Activated T-cell treated with anti-CD3 and anti-CD28 coated beads for 1 hour (primary cell): ENCODE data around the gene SGMS1.

ENCODE experiments used
- DNase-seq: peaks from one replicate; pipeline ENCODE4 v3.0.0-alpha.2; 2020; ENCODE audit warnings: low read depth

The SGMS1 gene

GRCh38 chr10:50397312-50398140 lies 226.2 kb downstream of the SGMS1 start:
- DNase-seq: no peak

- no peak for DNase-seq
These were observed 227.1 kb downstream of the SGMS1 start for GRCh38 chr10:50396491-50397311.

DNA sequence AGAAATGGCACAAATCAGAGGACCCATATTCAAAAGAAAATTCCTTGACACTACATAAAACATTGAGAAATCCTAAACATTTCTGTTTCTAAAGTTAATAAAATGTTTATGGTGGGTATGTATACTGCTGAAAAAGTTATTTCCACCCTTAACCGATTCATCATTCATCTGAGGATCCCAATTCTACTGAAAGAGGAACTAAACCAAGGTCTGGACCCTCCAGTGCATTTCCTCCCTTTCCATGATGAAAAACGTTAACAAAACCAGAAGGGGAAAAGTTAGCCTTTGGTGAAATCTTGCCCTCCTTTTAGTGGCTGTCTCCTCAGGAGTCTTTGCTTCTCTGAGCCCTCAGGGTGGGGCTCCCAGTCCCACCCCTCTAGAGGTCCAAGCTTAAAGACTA lies 227.9 kb downstream of the SGMS1 start:
- no peak for DNase-seq

GRCh38 chr10:50395271-50395670 lies 228.5 kb downstream of the SGMS1 start:
- DNase-seq: no peak

GRCh38 chr10:50394832-50395231 lies 228.9 kb downstream of the SGMS1 start:
- DNase-seq: no peak

GRCh38 chr10:50393784-50394467 lies 229.8 kb downstream of the SGMS1 start:
- DNase-seq: no peak

DNA sequence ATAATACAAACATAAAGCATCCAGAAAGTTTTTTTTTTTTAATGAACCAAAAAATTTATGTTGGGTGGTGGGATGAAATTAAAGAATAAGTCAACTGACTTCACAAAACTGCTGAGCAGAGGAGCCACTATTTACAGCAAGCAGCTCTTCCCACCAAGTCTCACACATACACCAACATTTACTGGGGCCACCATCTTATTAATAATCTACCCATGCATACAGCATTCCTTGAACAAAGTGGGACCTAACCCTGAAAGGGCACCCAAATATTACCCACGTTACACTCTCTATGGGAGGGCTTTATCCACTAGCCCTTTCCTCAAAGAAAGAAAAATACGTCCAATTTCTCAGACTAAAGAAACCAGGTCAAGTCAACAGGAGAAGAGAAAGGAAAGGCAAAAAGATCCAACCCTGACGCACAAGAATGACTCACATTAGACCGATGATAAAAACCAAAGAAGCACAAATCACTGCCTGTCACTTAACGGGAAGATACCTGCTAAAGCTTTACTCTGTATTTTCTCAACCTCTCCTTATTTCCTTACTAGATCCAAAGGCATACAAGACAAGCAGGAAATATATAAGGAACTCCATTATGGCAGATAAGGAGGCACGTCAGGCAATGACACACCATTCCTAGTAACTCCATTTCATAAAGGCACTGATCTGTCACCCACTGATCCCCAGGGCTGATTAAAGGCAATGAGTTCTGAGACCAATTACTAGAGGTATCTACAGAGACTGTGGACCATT lies 230.6 kb downstream of the SGMS1 start:
- DNase-seq: no peak

GRCh38 chr10:50392426-50392825 lies 231.3 kb downstream of the SGMS1 start:
- no peak for DNase-seq

DNA sequence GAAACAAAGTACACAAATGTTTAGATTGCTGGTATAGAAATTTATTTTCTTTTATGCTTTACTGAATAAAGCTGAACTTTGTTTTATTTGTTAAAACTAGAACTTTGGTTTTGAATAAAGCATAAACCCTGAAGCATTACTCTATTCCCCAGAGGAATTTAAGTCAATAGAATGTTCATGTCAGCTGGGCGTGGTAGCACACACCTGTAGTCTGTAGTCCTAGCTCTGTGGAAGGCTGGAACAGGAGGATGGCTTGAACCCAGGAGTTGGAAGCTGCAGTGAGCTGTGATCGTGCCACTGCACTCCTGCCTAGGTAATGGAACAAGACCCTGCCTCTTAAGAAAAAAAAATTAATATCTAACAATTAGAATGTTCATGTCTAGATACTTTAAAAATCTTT lies 233.5 kb downstream of the SGMS1 start:
- DNase-seq: no peak

- no peak for DNase-seq
These were observed 235.6 kb downstream of the SGMS1 start for GRCh38 chr10:50388181-50388580.

DNA sequence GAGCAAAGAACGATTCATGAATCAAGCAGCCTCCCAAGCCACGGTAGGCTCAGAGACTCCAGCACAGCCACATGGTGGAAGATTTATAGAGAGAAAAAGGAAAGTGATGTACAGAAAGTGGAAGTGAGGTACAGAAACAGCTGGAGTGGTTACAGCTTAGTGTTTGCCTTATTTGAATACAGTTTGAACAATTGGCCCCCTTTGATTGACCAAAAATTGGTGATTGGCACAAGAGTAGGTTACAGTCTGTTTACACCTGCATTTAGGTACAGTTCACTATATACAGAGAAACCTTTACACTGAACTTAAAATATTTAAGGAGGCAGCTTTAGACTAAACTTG lies 236.1 kb downstream of the SGMS1 start:
- DNase-seq: no peak

GRCh38 chr10:50387007-50387731 lies 236.6 kb downstream of the SGMS1 start:
- DNase-seq: no peak

- no peak for DNase-seq
These were observed 238.1 kb downstream of the SGMS1 start for GRCh38 chr10:50385624-50386023.

DNA sequence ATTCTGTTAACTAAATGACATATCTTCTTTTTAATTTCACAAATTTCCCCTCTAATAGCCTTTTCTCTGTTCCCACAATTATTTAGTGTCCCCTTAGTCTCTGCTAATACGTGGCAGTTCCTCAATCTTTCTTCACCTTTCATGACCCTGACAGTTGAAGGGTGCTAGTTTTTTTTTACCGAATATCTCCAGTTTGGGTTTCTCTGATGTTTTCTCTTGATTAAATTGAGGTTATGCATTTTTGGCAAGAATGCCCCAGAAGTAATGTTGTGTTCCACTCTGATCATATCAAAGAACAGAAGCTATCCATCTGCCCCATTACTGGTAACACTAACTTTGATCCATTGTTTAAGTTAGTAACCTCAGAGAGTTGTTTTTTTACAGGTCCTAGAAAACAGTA lies 238.9 kb downstream of the SGMS1 start:
- no peak for DNase-seq

DNA sequence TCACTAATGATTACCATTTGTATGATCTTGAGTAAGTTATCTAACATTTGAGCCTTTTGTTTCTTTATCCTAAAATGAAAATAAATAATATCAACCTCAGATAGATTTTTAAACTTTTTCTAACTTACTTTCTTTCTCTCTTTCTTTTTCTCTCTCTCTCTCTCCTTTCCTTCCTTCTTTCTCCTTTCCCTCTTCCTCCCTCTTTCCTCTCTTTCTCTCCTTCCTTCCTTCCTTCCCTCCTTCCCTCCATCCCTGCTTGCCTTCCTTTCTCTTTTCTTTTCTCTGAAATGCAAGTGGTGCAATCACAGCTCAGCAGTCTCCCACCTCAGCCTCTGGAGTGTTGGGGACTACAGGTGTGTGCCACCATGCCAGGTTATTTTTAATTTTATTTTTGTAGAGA lies 239.5 kb downstream of the SGMS1 start:
- no peak for DNase-seq

DNA sequence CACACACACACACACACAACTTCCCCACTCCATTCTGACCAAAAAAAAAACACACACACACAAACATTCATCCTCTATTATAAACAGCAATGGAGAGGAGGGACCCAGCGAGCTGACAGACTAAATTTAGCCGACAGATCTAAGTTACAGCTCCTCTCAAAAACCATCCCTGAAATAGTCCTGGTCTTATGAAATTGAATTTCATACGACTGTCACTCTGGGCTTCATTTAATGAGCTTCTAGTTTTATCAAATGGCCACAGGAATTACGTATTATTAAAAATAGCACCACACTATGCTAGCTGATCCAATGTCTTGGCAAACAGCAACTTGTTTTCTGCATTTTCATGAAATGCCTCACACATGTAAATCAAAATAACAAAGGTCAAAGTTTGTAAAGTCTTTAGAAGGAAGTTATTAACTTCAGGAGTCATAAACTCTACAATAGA lies 241.2 kb downstream of the SGMS1 start:
- no peak for DNase-seq

DNA sequence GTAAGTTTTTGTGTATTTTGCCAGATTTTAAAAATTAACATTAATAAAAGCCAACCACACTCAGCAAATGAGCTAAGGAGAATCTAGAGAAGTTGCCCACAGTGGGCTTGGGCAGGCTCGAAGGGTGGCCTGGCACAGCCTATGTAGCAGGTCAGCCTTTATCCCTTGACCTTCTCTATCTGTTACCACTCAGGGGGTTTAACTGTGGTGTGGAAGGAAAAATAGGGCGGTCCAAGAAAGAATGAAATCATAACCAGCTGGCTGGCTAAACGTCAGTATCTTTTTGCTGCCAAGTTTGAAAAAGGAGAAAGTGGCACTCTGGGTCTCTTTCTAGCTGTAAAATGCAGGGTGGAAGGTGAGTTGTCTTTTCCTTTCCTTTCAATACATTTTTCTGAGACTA lies 242.1 kb downstream of the SGMS1 start:
- DNase-seq: no peak

DNA sequence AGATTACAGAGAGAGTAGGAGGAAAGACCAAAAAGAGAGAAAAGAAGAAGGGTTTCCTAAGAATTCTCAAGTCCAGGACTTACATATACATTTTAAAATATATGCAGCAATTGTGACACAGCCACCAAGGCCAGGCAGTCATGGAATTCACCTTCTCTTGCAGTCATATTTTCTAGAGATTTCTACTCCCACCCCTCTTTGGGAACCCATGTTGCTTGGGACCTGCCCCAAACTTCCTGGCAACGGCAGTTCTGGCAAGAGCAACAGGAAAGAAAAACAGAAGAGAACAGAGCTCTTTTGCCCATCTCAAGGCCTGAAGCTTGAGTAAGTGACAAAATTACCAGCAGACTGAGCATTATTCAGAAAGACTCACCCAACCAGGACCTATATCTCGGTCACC lies 244.1 kb downstream of the SGMS1 start:
- no peak for DNase-seq

DNA sequence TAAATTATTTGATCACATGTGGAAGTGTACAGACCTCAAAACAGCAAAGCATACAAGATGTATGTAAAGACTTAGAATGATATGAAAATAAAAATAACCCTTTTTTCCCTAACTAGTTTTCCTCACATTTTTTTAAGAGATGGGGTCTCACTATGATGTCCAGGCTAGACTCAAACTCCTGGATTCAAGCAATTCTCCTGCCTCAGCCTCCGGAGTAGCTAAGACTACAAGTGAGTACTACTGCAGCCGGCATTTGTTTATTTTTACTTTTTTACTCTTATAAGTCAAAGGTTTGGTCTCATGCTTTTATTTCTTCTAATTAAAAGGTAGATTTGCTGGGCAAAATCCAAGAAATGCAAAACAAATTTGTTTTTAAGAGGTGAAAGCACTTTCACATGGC lies 248.0 kb downstream of the SGMS1 start:
- no peak for DNase-seq

DNA sequence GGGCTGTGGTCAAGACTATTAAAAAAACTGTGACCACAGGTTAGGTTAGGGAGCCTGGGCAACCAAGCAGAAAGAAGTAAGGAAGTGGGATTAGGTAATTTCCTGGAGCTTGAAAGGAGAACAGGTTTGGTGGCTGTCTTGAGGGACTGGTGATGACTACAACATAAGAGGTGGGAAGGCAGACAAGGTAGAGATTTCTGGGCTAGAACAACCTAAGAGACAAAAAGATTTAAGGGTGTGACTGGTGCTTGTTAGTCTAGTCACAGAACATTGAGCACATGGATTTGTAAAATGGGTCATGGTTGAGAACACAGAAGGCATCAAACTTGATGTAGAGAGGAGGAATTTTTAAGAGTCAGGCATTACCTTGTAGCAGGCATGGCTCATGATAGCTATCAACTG lies 248.7 kb downstream of the SGMS1 start:
- DNase-seq: no peak

GRCh38 chr10:50373821-50374501 lies 249.8 kb downstream of the SGMS1 start:
- no peak for DNase-seq
